GM21360 (cell line): ENCODE data around the gene TSPAN32.

Experiments used
- ATAC-seq: cut with Tn5 transposase; IDR thresholded peaks from one replicate; pipeline ENCODE4 v1.9.1; 2021; ENCODE audit warnings: mild to moderate bottlenecking, moderate library complexity; ENCODE audit not compliant: unreplicated experiment

Gene TSPAN32, protein sequence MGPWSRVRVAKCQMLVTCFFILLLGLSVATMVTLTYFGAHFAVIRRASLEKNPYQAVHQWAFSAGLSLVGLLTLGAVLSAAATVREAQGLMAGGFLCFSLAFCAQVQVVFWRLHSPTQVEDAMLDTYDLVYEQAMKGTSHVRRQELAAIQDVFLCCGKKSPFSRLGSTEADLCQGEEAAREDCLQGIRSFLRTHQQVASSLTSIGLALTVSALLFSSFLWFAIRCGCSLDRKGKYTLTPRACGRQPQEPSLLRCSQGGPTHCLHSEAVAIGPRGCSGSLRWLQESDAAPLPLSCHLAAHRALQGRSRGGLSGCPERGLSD

DNA sequence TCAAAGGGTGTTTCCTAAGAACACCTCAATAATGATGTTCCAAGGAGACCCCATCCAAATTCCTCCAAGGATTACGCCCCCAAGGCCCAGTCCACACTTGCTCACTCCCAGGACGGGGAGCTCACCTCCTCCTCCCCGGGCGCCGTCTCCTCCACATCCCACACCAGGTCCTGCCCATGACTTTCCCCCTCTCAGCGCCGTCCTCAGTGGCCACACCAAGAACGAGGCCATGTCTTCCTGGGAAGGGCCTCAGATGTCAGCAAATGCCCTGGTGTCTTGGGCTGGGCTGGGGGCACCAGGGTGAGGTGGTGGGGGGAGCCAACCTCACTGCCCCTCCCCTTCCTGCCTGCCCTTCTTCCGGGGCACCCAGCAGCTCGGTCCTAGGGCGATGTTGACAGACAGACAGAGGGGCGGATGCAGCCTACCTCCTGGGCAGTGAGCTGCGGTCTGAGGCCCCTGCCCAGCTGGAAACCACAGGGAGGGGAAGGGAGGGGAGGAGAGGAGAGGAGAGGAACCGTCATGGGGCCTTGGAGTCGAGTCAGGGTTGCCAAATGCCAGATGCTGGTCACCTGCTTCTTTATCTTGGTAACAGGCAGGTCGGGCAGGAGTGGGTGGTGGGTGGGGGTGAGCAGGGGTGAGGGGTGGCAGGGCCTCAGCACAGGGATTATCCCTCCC, at the start of gene TSPAN32, which contains the start of gene C11orf21:
TSS of gene TSPAN32 (plus strand) at position 383 of the 675 bp plus-strand sequence. CDS start at position 520, 137 bp downstream.
TSS of gene C11orf21 (minus strand) at position 288 of the 675 bp plus-strand sequence. CDS start at position 178, 110 bp downstream.
- no peak for ATAC-seq

DNA sequence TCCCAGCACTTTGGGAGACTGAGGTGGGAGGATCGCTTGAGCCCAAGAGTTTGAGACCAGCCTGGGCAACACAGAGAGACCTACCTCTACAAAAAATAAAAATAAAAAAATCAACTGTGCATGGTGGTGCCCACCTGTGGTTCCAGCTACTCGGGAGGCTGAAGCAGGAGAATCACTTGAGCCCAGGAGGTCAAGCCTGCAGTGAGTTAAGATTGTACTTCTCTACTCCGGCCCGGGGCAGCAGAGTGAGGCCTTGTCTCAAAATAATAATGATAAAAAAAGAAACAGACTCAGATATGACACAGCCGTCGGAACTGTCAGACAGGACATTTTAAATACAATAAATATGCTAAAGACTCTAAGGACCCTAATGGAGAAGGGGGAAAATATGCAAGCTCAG, 49.8 kb upstream of the TSPAN32 start:
- no peak for ATAC-seq

DNA sequence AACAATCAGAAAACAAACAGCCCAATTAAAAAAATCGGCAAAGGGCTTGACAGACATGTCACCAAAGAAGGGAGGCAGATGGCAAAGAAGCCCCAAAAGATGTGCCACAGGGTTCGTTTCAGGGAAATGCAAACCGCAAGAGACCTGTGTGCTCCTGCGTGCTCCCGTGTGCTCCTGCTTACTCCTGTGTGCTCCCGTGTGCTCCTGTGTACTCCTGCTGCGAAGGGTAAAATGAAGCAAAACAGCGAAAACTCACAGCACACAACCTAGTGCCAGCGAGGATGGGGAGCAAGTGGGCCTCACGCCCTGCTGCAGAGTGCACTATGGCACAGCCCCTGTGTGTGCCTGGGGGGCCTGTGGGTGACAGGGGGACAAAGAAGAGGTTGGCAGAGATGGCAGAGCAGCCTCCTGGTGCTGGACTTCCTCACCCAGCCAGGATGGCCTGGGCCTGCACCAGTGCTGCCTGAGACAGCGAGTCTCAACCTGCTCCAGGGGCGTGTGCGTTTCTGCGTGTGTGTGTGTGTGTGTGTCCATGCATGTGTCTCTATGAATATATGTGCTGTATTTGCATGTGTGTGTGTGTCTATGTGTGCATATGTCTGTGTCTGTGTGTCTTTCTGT, 45.4 kb upstream of the TSPAN32 start:
- ATAC-seq, result no peak

DNA sequence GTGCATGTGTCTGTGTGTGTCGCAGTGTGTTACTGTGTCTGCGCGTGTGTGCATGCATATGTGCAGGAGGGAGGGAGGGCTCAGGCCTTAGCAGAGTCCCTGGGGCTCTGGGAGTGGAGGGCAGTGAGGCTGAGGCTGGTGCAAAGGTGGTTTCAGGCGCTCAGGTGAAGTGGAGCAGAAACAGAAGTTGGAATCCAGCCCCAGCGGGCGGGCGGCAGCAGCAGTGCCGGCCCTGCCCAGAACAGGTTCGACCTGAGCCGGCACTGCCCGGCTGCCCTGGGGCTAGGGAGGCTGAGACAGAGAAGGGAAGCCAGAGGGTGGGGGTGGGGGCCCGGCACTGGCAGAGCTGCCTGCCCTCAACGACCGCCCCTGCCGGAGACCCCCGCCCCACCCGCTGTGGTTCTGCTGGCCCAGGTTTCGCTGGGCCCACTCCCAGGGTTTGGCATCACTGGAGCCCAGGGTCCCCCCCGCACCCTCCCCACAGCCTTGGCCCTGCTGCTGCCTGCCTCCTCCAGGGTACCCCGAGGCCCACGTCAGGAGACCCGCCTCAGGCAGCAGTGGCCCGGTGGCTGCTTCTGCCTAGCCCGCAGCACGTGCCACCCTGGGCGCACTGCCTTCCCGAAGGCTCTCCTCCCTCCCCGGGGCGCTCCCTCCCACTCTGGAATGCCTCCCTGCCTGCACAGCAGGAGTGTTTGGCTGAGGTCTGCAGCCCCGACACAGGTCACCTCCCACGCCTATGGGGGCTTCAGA, 44.7 kb upstream of the TSPAN32 start:
- no peak for ATAC-seq

DNA sequence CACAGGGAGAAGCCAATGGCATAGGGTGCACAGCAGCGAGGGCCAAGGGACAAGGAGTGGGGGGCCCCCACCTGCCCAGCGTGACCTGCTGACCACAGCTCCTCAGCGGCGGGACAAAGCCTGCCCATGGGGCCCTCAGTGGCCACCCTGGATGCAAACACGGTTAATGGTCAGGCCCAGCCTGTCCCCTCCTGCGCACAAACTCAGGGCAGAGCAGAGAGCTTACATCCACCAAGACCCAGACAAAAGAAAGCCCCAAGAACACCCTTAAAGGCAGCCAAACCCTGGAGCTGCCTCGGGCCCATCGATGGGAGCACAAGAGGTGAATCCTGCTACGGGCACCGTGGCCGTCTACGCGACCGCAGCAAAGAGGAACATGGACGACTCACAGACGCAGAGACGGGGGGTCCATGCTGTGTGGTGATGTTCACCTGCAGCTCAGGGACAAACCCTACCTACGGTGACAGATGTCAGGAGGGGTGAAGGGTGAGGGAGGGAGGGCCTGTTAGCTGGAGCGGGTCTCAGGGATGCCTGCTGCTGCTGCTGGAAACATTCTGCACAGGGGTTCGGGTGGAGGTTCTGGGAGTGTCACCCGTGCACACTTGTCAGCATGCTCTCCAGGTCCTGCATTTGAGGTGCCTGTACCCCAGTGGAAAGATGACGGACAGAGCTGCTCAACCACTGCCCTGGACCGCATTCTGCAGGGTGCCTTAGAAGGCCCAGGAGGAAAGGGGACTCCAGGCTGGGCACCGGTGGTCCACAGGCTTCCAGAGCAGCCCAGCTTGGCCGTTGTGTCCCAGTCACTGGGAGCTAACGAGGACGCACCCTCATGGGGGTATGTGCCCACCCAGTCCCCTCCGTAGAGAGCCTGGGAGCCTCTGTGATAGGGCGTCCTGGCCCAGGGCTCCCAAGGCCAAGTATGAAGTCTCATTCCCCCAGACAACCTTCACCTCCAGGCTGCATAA, 43.0 kb upstream of the TSPAN32 start:
- ATAC-seq, result no peak

DNA sequence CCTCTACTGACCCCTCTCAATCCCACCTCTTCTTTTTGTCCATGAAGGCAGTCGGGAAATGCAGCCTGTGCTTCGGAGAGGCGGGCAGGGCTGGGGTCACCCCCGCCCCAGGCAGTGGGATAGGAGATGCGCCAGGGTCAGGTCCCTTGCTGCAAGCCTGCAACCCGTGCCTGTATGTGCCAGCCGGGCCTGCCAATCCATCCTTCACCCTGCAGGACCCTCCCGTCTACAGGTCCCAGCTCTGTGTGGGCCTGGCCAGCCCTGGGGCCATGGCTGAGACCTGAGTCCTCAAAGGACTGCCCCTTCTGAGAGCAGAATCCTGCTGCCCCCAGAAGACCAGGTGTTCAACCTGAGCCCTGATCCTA, 42.4 kb upstream of the TSPAN32 start:
- no peak for ATAC-seq

DNA sequence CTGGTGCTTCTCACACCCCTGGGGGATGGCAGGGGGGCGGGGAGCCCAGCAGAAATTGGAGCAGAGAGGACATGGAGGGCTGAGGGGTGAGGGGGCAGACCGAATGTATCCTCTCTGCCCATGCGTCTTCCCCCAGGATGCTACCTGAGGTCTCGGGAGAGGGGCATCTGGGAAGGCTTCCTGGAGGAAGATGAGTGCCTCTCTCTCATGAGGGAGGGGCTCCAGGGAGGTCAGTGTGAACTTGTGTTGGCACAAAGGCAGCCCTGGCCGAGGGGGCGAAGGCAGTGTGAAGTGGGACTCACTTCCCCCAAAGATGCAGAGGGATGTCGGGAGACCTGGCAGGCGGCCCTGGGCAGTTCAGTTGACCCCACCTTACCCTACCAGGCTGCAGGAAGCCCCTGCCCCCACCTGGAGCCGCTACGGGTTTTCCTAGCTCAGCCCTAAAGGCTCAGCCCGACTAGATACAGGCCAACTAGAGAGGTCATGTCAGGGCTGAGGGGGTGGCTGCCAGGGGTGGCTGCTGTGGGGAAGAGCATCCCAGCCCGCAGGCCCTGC, 41.8 kb upstream of the TSPAN32 start:
- no peak for ATAC-seq

DNA sequence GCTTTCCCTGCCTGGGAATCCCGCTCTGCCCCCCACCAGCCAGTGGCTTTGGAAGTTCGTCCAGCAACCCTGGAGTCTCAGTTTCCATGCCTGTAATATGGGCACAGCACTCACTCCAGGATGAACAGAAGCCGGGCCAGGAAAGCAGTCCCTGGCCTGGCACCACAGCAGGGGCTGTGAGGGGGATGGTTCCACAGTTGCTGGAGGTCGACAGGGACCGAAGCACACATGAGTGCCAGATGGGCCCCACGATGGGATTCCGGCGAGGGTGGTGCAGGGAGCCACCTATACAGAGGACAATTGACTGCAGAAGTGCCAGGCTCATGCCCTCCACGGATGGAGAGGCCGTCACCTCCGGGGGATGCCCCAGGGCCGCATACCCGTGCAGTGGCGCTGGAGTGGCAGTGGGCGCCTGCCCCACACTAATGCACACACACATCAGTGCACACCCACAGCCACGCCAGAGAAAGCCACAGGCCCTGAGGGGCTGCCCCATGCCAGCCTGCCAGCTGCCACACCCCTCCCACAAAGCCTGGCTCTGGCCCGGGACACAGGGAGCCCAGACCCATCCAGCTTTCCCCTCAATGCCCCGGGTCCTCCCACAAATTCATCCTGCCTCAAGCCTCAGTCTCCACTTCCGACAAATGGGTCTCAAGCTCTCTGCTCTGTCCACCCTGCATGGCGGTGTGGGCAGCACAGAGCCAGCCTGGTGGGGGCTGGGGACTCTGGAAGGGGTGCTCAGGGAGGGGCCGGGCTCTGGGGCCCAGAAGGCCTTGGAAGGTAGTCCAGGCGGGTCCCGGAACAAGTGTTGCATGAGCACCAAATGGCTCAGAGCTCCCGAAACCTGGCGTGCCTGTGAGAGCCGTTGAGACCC, 41.1 kb upstream of the TSPAN32 start:
- no peak for ATAC-seq

DNA sequence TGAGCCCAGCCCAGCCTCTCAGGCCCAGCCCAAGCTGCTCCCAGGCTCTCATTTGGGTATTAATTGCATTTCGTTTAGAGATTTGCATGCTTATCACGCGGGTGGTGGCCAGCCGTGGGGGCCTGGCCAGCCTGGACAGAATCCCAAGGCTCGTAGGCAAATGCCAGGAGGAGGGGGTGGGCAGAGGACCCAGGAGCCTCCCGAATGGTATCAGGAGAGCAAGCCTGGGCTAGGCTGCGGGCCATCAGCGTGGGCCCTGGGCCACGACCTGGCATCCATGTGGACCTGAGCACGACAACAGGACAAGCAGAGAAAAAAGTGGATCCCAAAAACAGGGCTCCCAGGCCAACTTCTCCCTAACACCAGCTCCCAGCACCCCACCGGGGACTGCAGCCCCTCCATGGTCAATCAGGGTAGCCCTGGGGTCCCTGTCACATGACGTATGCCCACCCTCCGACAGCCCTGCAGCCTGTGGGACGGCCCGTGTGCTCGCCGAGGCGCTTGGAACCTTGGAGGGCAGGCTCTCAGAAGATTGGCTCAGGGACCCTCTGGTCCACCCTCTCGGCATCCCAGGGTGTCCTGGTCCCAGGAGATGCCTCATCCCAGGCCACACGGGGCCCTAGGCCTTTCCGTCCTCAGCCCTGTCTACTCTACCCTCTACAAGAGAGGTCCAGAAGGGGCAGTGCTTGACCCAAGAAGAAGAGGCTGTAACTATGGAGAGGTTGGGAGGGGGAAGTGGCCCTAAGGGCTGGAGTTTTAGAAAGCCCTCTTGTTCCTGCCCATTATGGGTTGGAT, 40.2 kb upstream of the TSPAN32 start:
- no peak for ATAC-seq

DNA sequence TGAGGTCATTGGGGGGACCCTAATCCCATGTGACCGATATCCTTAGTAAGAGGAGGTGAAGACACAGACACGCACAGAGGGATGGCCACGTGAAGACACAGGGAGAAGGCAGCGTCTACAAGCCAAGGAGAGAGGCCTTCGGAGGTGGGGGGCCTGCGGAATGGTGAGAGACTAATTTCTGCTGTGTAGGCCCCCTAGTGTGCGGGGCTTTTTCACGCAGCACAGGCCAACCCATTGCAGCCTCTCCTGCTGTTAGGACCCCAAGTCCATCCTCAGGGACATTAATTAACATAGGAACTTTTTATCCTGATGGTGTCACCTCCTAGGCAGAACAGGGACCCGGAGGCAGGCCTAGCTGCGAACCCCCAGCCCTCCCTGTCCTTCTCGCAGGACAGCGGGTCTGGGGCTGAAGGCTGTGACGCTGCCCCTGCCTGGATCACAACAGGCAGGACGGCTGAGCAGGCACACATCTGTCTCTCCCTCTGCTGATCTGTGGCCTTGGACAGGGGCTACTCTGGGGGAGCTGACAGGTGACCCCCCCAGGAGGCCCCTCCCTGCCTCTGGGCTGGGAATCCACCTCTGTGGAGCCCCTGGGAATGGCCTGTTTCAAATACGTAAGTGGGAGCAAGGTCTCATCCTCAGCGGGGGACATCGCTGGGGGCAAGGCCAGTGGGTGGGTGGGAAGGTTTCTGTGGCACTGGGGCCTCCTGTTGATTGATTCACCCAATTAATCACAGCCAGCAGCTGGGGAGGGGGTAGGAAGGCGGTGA, 39.3 kb upstream of the TSPAN32 start:
- ATAC-seq, result no peak

DNA sequence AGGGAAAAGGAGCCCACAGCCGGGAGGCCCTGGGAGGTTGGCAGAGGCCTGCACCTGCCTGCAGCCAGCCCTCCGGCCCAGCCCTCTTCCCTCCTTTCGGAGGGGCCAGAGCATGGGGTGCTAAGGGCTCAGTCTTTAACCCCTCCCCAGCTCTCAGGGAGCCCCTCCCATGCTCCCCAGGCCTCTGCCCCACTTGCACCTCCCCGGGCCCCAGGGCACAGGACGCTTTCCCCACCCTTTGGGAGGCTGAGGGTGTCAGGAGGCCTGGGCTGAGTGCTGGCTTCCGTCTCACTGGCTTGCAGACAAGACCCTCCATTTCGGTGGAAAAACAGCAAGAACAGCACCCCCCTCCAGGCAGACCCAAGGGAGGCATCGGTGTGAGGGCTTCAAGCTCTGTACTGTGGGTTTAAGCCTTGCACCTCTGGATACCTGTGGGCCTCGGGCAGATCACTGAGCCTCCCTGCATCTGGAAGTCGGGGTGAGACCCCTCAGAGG, 38.7 kb upstream of the TSPAN32 start:
- no peak for ATAC-seq

DNA sequence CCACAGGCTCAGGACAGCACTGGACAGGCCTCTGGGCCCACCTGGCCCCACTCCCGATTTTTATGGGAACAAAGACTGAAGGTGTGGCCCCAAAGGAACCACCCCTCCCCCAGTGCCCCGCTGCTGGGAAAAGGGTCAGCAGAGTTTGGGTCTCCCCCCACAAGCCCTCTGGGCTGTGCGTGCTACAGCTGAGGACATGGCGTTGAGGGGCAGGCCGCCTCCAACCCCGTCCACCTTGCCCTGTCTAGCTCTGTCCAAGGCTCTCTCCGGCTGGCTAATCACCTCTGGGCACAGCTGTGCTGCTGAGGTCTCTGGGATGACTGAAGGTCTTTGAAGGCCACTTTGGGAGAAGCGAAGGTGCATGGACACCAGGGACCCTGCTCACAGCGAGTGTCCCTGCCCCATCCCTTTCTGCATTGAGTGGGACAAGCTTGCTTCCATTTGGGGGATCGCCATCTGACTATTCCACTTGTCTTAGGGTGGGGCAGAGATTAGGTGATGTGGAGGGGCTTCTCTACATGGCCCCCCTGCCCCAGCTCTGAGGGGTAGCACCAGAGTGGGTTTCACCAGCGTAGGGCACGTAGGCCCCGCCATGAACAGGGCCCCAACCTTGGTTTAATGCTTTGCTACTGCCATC, 38.0 kb upstream of the TSPAN32 start:
- no peak for ATAC-seq

DNA sequence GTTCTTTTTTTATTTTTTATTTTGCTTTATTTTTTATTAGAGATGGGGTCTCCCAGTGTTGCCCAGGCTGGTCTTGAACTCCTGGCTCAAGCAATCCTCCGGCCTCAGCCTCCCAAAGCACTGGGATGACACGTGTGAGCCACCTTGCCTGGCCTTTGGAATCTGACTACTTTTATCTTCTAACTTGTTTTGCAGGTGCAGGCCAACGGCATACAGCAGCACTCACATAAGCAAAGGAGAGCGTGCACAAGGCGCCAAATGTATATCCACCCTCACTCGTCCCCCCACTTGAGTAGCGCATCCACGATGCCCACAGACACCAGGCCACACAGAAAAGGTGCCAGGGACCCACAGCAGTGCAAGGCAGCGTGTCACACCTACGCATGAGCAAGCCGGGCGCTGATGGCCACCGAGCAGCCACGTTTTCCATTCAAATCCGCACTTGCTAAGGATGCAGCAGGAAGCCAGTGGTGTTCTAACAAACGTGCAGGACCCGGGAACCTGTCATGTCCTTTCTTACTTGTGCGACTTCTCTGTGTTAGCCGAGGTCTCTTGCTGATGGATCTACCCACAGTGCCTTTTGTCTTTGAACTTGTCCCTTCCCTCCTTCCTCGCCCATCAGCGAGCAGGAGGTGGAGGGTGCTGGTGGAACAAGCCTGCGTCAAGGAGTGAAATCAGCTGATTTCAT, 37.3 kb upstream of the TSPAN32 start:
- ATAC-seq, result no peak

DNA sequence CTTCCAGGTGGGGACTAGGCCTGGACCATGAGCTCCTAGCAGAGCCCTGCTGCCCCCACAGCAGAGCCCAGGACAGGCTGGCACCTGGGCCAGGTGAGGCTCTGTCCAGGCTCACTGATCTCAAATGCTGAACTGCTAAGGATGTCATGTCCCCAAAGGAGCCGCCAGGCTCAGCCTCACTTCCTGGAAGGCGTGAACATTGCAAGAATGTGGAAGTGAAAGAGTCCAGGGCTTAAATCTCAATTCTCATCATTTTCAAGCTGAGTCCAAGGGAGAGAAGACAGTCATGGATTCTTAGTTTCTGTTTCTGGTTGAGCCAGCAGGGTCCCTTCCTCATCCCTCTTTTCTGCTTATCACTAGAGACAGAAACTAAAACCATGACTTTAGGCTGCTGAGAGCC, 36.4 kb upstream of the TSPAN32 start:
- ATAC-seq, result peak; percentile 61

DNA sequence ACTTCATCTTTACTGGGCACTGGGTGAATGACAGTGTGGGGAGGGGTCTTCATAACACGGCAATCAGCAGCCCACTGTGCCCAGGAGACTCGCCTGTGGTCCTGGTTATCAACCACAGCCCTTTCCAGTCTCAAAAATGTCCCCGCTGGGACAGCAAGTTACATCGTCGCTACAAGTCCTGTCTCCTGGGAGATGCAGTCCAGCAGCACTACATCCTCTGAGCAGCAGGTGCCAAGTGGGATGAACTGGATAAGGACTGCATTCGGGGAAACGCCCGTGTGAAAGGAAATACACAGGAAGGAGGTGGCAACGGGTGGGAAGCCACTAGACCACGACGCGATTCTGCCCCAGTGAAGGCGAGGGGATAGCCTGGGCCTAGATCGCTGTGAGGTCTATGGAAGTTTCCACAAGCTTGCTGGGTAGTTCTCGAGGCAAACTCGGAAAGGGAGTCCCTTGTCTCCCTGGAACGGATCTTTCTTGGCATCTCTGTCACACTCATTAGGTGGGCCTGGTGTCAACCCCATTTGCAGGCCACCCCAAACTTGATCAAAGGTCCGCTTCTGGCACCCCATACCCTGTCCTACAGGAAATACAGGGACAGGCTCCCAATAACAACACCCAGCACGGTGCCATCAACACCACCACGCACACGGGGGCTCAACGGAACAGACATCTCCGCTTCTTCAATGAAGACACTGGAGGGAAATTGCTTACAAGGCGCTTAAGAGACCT, 35.8 kb upstream of the TSPAN32 start:
- no peak for ATAC-seq
